GM10266 (cell line): ENCODE results near the gene NOS1.
A peak's percentile ranks its signal among the peaks of the same experiment; 100 is the strongest.

Source experiments
- DNase-seq: peaks from one replicate; pipeline ENCODE4 v3.0.0; 2012; ENCODE audit errors: extremely low spot score
- TF ChIP-seq, protein P1 (sequence below): IDR thresholded peaks from 2 replicates; pipeline ENCODE4 v1.5.1; 2012; ENCODE audit warnings: mild to moderate bottlenecking, low read depth; ENCODE audit not compliant: control insufficient read depth, insufficient read depth; ENCODE audit errors: missing control alignments

Gene NOS1

DNA sequence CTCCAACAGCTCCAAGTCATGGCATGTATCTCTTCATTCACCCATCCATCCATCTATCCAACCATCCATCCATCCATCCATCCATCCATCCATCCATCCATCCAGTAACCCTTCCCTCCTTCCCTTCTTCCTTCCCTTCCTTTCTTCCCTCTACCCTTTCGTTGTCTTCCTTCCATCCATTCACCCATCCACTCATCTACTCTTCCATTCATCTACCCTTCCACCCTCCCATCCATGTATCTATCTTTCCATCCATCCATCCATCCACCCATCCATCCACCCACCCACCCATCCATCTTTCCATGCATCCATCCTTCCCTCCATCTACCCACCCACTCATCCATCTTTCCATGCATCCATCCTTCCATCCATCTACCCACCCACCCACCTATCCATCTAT, 117.9 kb downstream of the NOS1 start:
- TF ChIP-seq, protein P1, sequence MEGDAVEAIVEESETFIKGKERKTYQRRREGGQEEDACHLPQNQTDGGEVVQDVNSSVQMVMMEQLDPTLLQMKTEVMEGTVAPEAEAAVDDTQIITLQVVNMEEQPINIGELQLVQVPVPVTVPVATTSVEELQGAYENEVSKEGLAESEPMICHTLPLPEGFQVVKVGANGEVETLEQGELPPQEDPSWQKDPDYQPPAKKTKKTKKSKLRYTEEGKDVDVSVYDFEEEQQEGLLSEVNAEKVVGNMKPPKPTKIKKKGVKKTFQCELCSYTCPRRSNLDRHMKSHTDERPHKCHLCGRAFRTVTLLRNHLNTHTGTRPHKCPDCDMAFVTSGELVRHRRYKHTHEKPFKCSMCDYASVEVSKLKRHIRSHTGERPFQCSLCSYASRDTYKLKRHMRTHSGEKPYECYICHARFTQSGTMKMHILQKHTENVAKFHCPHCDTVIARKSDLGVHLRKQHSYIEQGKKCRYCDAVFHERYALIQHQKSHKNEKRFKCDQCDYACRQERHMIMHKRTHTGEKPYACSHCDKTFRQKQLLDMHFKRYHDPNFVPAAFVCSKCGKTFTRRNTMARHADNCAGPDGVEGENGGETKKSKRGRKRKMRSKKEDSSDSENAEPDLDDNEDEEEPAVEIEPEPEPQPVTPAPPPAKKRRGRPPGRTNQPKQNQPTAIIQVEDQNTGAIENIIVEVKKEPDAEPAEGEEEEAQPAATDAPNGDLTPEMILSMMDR, result no peak
- no peak for DNase-seq

DNA sequence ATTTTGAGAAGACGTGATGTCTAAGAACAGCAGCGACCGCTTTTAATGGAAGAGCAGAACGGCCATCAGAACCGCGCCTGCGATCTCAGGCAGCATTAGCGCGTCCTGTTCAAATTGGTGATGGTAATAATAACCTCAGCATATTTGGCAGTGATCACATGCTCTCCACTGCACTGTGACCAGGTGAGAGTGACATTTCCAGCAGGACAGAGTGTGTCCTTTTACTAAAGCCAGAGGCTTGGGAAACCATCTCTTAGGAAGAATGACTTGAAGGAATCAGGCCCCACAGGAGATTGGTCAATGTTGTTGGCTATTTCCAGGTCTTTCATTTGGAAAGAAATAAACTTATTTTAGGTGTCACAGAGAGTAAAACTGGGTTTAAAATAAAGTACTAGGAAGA, 119.7 kb downstream of the NOS1 start:
- TF ChIP-seq, protein P1, result no peak
- DNase-seq, result no peak

DNA sequence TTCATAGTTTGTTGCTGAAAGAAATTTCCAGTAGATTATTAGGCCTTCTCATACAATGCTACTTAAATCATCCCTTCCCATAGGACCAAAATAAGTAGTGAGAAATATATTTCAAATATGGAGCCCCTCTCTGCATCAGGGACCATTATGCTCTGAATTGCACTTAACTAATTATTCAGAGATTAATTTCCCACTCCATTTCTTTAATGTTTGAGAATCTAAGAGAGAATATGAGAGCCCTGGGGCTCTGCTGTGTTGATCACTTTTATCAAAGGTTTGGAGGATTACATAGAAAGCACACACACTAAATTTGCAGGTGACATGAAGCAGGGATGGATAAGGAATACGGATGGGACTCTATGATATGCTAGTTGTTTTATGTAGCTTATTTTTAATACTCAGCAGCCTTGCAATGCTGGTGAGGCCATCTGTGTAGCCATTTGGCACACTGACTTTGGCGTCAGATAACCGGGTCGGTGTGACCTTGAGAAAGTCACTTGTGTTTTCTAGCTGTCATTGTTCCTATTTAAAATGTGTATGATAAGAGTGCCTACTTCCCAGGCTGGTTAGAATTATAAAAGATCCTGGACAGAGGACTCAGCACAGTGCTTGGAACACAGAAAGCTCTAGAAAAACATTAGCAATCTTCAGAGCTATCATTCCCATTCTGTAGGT, 121.2 kb downstream of the NOS1 start:
- no peak for DNase-seq
- TF ChIP-seq, protein P1, result no peak

DNA sequence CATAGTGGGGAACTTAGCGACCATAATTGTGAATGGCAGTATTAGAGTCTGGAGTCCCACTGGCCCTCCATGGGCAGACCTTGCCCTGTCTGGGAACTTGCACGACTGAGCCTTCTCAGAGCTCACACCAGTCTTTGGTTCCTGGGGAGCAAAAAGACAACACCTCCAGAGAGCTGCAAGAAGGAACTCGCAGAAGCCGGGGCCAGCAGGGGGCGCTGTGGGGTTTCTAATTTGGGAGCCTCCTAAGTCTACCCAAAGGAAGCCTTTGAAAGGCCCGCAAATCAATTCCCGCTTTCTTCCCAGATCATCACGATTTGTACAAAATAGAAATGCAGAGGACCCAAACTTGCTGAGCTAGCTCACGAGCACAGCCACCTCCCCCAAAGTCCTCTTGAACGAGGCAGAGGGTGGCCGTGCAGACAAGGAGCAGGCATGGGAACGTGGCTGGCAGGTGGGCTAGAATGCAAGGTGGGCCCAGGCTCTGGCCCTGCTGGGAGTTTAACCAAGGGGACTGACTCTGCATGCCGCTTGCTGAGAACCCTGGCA, 124.9 kb downstream of the NOS1 start:
- TF ChIP-seq, protein P1, result peak; percentile 63
- peak; percentile 64 for DNase-seq

DNA sequence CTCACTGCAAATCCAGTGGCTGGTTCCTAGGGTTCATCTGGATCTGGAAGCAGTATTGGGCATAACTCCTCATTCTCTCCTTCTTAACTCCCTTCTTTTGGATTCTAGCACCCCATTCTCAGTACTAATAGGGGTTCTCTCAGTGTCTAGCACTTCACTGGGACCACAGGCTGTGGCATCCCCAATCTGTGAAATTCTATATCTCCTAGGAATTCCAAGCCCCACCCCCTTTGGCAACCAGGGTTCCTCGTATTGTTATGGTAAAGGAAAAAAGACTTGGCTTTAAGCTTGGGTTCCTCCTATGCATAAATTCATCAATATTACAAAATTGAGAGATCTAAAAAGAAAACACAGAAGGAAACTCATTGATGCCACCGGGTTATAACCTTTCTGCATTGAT, 126.2 kb downstream of the NOS1 start:
- TF ChIP-seq, protein P1, result no peak
- no peak for DNase-seq

DNA sequence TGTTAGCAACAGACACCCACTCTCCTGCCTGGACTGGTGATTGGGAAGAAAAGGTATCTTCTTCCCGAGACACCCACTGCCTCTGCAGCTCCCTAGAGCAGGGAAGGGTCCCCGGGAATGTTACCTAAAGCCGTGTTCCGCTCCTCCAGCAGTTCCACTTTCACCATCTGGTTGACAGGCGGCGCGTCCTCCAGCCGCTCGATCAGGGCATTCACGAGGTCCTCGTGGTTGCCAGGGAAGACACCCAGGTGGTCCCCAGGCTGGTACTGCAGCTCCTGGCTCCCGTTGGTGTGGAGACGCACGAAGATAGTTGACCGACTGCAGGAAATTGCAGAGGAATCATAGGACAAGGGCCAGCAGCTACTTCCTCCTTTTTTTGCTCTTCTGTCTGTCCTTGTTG, 127.0 kb downstream of the NOS1 start:
- TF ChIP-seq, protein P1, result no peak

DNA sequence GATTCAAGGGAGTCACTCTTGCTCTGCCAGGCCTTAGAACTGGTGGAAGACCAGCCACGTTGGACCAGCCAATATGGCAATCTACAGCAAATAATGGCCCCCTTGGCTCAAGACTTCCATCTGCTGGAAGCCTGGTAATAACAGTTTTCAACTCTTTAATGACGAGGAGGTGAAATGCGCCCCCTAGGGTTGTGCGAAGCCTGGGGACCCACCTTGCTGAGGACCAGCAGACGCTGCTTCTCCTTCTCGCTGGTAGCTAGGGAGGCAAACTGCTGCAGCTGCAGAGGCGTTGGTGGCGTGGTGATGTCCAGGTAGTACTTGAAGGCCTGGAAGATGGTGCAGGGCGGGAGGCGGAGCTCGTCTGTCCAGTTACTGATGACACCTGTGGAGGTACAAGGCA, 129.7 kb downstream of the NOS1 start:
- TF ChIP-seq, protein P1, result no peak
- DNase-seq, result no peak

More for the DNA sequence above, 127.0 kb downstream of the NOS1 start:
- DNase-seq, result no peak
